Loucy (cell line): ENCODE data around the gene VPS51.
A peak's percentile ranks its signal among the peaks of the same experiment; 100 is the strongest.

Experiments used
- H2AFZ ChIP-seq: fragments of 200-600 bp; sonication (generic); 2 replicates; pipeline ENCODE4 v1.6.0; 2016; ENCODE audit warnings: antibody characterized with exemption, mild to moderate bottlenecking, low read length, moderate library complexity
- H3F3A ChIP-seq: fragments of 200-600 bp; 2 replicates; pipeline ENCODE4 v1.6.0; 2016; ENCODE audit warnings: antibody characterized with exemption, low read depth, mild to moderate bottlenecking
- H3K27me3 ChIP-seq: fragments of 200-600 bp; sonication (generic); 2 replicates; pipeline ENCODE4 v1.6.1; 2014; ENCODE audit warnings: low read length, mild to moderate bottlenecking; ENCODE audit not compliant: insufficient read depth, poor library complexity, severe bottlenecking
- H3K36me3 ChIP-seq: fragments of 200-600 bp; sonication (generic); 2 replicates; pipeline ENCODE4 v1.6.1; 2016; ENCODE audit warnings: low read length; ENCODE audit not compliant: insufficient read depth
- H3K4me1 ChIP-seq: fragments of 200-600 bp; sonication (generic); 2 replicates; pipeline ENCODE4 v1.5.1; 2014; ENCODE audit warnings: low read length, mild to moderate bottlenecking; ENCODE audit not compliant: insufficient read depth, poor library complexity, severe bottlenecking
- H3K4me2 ChIP-seq: fragments of 200-600 bp; sonication (generic); 2 replicates; pipeline ENCODE4 v1.6.0; 2014; ENCODE audit warnings: antibody characterized with exemption, low read length, low read depth, mild to moderate bottlenecking; ENCODE audit not compliant: poor library complexity, severe bottlenecking
- H3K4me3 ChIP-seq: fragments of 200-600 bp; sonication (generic); 2 replicates; pipeline ENCODE4 v1.5.1; 2014; ENCODE audit warnings: low read length, mild to moderate bottlenecking, mixed read lengths; ENCODE audit not compliant: poor library complexity, severe bottlenecking
- H3K79me2 ChIP-seq: fragments of 200-600 bp; sonication (generic); 2 replicates; pipeline ENCODE4 v1.6.1; 2014; ENCODE audit warnings: low read length; ENCODE audit not compliant: insufficient read depth
- H3K9ac ChIP-seq: fragments of 200-600 bp; sonication (generic); 2 replicates; pipeline ENCODE4 v1.6.0; 2014; ENCODE audit warnings: mild to moderate bottlenecking, low read depth, low read length, moderate library complexity; ENCODE audit not compliant: poor library complexity, severe bottlenecking
- H3K9me2 ChIP-seq: fragments of 200-600 bp; sonication (generic); replicated peaks from 2 replicates; pipeline ENCODE4 v1.6.1; 2016; ENCODE audit warnings: low read depth, low read length, mixed read lengths
- H3K9me3 ChIP-seq: fragments of 200-600 bp; sonication (generic); 2 replicates; pipeline ENCODE4 v1.6.1; 2014; ENCODE audit warnings: mild to moderate bottlenecking, antibody characterized with exemption, low read length, low read depth; ENCODE audit not compliant: insufficient read depth
- H4K20me1 ChIP-seq: fragments of 200-600 bp; sonication (generic); 2 replicates; pipeline ENCODE4 v1.6.0; 2014; ENCODE audit warnings: antibody characterized with exemption, low read length, mild to moderate bottlenecking; ENCODE audit not compliant: insufficient read depth, poor library complexity, severe bottlenecking
- CTCF ChIP-seq: fragments of 200-600 bp; sonication (generic); conservative IDR thresholded peaks from 2 replicates; pipeline ENCODE4 v1.5.1; 2014; ENCODE audit warnings: mild to moderate bottlenecking, antibody characterized with exemption, low read length
- EZH2phosphoT487 ChIP-seq: fragments of 200-600 bp; IDR thresholded peaks from 2 replicates; pipeline ENCODE4 v1.6.1; 2018; ENCODE audit warnings: antibody characterized with exemption, mild to moderate bottlenecking, moderate library complexity, borderline replicate concordance

Gene VPS51

GRCh38 chr11:65131895-65132237, 35.9 kb downstream of the VPS51 start:
- peaks cover 24% of the 10 kb centered on the region for H3K4me1 ChIP-seq
- no peaks in the 10 kb centered on the region for H3K9me3 ChIP-seq
- H3K9me2 ChIP-seq, result no peaks in the 10 kb centered on the region
- TF ChIP-seq EZH2phosphoT487 (no peak), CTCF (no peak)
- no peak overlapping the region for H2AFZ ChIP-seq
- no peaks in the 10 kb centered on the region for H3F3A ChIP-seq
- no peak overlapping the region for H3K4me3 ChIP-seq
- H3K36me3 ChIP-seq, result peaks cover 45% of the 10 kb centered on the region
- H4K20me1 ChIP-seq, result peaks cover 21% of the 10 kb centered on the region
- no peaks in the 10 kb centered on the region for H3K27me3 ChIP-seq
- H3K4me2 ChIP-seq, result peak overlapping the region; percentile 98
- H3K79me2 ChIP-seq, result peaks cover 26% of the 10 kb centered on the region
- H3K9ac ChIP-seq, result no peak overlapping the region

GRCh38 chr11:65132238-65132987, 36.4 kb downstream of the VPS51 start:
- Histone ChIP-seq H3K79me2 (peaks cover 26% of the 10 kb centered on the region), H3K4me1 (peaks cover 24% of the 10 kb centered on the region)

GRCh38 chr11:65132988-65133700, 37.1 kb downstream of the VPS51 start:
- no peaks in the 10 kb centered on the region for H3K27me3 ChIP-seq
- H3F3A ChIP-seq, result no peaks in the 10 kb centered on the region
- H2AFZ ChIP-seq, result no peak overlapping the region
- H3K36me3 ChIP-seq, result peaks cover 32% of the 10 kb centered on the region
- H3K4me2 ChIP-seq, result peak overlapping the region; percentile 98
- H3K9ac ChIP-seq, result peak overlapping the region; percentile 88
- H3K4me1 ChIP-seq, result peaks cover 24% of the 10 kb centered on the region
- no peaks in the 10 kb centered on the region for H3K9me3 ChIP-seq
- peak overlapping the region; percentile 84 for H3K4me3 ChIP-seq
- peaks cover 21% of the 10 kb centered on the region for H4K20me1 ChIP-seq
- TF ChIP-seq EZH2phosphoT487 (no peak), CTCF (no peak)
- peaks cover 26% of the 10 kb centered on the region for H3K79me2 ChIP-seq
- no peaks in the 10 kb centered on the region for H3K9me2 ChIP-seq

More at GRCh38 chr11:65132238-65132987, 36.4 kb downstream of the VPS51 start:
- Histone ChIP-seq H4K20me1 (peaks cover 21% of the 10 kb centered on the region), H3K36me3 (peaks cover 39% of the 10 kb centered on the region), H2AFZ (no peak overlapping the region), H3K4me2 (peak overlapping the region; percentile 98), H3K27me3 (no peaks in the 10 kb centered on the region), H3K4me3 (peak overlapping the region; percentile 84), H3K9ac (peak overlapping the region; percentile 88), H3F3A (no peaks in the 10 kb centered on the region), H3K9me3 (no peaks in the 10 kb centered on the region), H3K9me2 (no peaks in the 10 kb centered on the region)
- no peak for TF ChIP-seq EZH2phosphoT487
- no peak for TF ChIP-seq CTCF
